NOMO-1 (cell line): ENCODE data around the gene MBNL1.

Source experiments
- DNase-seq, 2 experiments: peaks; one replicate each; lab custom pipeline; 2025; ENCODE audit not compliant: unreplicated experiment in 2 of 2; lab: John Stamatoyannopoulos, UW

MBNL1 gene

DNA sequence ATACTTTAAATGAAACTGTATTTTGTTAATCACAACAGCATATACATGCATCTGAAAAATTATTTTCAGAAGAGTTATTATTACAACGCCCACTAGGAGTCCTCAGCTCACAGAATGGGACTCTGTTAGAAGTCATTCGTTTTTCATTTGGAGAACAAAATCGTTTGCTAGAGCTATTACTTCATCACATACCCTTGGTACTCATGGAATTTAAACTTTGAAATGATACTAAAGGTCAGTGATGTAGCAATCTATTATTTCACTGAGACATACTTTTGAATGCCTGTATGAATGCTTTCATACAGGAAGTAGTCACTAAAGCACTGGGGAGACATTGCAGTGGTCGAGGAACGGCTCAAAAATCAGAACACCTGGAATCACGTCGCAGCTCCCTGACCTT is 198.1 kb downstream of the MBNL1 start:
- DNase-seq, result peak; percentile 39 to 91

DNA sequence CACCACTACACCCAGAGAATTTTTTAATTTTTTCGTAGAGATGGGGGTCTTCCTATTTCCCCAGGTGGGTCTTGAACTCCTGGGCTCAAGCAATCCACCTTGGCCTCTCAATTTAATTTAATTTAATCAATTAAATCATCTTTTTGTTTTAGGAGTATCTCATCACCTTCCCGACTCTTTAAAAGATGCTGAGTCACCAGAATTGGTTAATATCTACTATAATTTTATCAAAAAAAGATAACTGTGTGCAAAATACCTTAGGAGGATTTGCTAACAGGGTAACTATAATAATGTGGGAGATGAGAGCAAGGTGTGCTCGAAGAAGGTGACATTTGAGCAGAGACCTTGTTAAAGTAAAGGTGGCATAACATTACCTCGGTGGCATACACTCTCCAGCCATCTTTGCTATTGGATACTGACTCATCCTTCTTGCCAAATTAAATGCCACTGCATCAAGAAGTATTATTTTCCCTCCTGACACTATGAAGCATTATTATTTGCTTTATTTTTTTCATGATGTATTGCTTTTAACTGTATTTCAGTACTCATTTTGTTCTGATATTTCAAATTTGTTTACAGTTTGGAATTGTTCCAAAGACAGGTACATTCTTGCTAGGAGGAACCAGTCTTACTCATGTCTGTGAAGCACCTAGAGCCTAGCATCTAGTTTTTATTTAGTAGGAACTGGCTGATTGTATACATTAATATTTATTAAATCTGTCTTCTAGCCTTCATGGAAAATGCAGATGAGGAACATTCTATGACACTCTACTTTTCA is 200.7 kb downstream of the MBNL1 start:
- no peak for DNase-seq

DNA sequence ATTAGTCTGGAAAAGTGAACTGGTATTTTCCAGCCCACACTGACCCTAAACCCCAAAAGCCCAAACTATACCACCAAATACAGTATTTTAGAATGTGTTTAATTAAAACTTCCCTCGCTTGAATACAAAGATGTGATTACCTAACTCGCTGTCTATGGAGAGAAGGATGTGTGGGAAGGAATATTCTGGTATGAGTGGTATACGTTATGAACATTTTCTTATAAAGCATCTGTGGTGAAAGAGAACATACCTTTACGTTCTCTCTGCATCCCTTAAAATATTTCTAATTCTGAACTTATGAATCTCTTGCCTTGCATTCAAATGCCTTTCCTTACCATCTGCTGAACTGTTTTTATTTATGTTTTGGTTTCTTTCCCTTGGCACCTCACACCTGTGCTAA is 201.4 kb downstream of the MBNL1 start:
- DNase-seq, result no peak

DNA sequence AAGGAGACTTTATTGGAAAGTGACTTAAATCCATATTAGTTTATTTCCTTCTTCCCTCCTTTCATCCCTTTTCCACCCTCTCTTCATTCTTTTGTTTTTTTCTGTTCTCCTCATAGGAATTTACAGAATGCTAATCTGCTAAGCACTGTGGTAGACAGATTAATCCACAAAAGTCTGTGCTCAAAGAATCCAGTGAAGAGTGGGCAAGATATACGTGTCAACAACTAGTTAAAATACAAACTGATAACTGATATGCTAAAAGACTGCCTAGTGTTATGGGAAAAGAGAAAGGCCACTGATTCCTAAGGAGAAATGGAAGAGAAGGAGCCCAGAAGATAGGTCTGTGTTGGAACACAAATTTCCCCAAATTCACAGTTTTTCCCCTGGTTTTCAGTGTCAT is 202.2 kb downstream of the MBNL1 start:
- DNase-seq, result no peak

DNA sequence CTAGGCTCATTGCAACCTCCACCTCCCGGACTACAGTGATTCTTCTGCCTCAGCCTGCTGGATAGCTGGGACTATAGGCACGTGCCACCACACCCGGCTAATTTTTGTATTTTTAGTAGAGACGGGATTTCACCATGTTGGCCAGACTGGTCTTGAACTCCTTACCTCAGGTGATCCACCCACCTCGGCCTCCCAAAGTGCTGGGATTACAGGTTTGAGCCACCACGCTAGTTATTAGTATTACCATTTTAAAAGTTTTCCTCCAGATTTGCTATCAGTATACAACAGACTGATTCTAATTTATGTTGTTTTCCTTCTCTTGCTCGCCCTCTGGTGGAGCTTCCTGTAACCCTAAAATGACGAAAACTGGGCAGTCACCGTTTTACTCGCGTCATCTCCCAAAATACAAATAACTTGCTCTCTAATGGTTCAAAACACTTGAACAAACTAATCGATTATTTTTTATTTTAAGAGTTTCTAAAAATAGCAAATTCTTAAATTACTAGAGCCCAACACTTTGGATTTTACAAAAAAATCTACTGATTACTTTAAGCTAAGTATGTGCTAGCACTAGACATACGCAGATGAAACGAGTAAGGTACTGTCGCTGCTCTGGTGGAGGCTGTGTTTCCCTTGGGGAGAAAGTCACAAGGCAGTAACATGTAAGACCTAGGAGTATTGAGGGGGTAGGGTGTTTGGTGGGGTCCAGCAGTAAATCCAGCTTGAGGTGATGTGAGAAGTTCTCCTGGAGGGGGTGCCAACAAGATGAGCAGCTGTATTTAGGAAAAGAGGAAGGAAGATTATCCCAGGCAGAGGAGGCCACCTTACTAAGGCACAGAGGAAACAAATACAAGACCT is 203.3 kb downstream of the MBNL1 start:
- peak; percentile 47 to 86 for DNase-seq

DNA sequence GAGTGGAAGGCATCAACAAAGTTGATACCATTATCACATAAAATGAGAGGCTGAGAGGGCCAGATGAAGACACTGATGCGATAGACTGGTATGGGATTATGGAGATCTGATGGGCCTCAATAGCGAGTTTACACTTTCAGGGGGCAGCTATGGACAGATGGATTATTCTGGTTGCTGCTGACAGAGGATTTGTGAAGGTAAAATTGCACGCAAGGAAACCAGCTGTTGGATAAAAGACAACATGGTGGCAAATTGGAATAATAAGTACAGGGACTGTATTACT is 203.9 kb downstream of the MBNL1 start:
- DNase-seq, result no peak

DNA sequence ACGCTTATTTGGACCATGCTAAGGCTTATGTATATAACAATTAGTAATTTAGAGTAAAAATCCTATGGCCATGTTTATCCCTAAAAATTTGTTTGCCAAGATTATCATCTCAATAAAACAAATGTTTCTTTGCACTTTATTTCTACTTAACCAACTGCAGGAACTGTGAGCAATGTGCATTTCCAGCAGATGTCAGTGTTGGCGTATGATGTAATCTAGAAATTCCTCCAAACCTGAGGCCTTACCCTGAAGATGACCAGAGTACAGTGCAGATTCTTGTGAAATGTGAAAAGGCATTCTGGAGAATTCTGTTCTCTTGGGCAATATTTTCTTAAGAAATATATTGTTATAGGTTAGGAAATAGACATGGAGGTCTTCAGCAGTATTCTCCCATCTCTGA is 205.9 kb downstream of the MBNL1 start:
- DNase-seq, result peak; percentile 63 to 86

DNA sequence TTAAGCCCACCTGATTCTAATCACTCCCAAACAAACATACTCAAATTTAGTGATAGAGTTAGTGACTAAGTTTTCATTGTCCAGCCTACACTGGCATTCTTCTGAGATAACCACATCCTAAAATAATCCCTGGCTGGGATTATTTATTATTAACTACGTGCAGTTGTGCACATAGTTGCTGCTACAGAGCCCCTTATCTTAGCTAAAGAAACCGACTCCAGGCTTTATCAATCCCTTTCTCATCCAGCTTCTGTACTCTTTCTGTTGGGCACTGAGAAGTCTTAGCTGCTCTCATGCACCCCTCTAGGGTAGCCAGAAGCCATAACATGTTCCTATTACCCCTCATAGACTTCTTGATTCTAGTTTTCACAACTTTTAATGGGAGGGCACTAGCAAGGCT is 208.7 kb downstream of the MBNL1 start:
- no peak for DNase-seq

DNA sequence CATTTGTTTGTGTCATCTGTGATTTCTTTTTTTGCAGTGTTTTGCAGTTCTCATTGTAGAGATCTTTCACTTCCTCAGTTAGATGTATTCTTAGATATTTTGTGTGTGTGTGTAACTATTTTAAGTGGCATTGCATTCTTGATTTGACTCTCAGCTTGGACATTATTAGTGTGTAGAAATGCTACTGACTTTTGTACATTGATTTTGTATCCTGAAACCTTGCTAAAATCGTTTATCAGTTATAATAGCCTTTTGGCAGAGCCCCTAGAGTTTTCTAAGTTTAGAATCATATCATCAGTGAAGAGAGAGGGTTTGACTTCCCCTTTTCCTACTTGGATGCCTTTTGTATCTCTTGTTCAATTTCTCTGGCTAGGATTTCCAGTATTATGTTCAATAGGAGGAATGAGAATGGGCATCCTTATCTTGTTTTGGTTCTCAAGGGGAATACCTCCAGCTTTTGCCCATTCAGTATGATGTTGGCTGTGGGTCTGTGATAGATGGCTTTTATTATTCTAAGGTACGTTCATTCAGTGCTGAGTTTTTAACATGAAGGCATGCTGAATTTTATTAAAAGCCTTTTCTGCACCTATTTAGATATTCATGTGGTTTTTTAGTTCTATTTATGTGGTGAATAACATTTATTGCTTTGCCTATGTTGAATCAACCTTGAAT is 211.7 kb downstream of the MBNL1 start:
- DNase-seq, result peak in 1 of 2 experiments; percentile 46

DNA sequence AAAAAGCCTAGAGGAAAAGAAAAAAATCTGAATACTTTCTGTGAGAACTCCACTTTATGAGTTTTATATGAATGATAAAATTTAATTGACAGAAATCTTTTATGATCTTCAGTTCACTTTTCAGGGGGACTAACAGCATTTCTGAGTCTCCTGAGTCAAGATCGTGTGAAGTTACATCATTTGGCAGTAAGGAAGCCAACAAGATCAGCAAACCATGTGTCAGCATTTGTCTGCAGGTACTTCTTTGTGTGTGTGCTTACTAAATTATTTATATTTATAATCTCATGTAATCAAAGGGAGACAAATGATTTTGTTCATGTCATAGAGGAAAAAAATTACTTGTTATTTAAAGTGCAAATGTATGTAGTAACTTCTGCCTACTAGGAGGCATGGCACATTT is 217.6 kb downstream of the MBNL1 start:
- no peak for DNase-seq

DNA sequence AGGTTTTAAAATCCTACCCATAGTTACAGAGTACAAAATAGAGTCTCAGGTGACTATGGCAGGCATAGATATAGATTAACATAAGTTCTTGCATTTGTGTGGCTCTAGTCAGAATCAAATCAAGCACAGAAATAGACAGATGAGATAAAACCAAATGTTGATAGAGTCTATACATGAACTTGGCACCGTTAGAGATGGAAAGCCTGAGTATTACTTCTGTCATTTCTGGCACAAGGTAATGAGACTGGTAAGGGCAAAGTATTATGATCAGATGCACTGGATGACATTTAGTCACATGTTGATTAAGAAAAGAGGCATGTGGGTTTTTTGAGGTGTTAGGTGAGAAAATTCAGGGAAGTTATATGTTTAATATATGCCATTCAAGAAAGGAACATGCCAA is 219.7 kb downstream of the MBNL1 start:
- no peak for DNase-seq

DNA sequence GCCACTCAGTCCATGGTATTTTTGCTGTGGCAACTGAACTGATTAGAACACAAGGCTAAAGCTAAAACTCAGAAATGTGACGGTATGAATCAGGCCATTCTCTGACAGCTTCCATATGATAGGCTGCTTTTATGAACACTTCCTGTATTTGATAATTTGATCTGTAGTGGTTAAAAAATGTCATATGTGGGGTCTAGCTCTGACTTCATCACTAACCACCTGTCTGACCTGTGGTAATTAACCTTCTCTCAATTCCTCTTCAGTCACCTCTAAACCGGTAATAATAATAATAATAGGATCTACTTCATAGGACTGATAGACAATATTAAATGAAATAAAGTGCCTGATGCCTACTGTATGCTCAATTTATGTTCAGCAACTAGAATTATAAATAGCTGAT is 223.2 kb downstream of the MBNL1 start:
- DNase-seq, result no peak

DNA sequence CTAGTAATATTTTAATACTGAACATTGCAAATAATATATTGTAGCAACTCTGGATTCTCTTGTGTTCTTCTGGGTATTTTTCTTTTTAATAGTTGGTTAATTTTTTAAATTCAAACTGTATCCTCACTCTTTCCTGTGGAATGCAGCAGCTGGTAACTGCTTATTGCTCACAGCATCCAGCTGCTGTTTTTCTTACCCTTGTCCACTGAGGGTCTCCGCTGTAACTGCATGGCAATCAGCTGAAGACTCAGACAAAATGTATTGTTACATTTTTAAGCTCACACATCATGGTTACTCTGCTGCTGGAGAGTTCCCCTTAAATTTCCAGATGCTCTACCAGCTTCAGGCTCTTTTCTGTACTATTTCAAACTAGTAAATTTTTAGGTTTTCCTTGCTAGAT is 227.6 kb downstream of the MBNL1 start:
- DNase-seq, result no peak

DNA sequence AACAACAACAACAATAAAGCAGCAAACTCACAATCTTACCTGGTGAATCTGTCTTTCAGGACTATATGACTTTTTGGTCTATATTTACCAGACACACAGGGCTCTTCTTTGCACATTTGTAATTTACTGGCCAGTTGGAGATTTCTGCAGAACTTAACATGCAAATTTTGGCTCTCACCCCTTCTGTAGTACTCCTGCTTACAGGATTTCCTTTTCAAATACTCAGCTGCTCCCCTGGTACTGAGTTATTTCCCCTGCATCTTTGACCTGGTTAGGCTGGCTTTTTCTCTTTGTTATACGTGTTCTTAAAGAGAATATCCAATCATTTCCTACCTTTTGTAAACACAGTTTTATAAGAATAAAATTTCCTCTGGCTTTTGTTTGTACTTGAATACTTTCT is 228.0 kb downstream of the MBNL1 start:
- DNase-seq, result no peak

DNA sequence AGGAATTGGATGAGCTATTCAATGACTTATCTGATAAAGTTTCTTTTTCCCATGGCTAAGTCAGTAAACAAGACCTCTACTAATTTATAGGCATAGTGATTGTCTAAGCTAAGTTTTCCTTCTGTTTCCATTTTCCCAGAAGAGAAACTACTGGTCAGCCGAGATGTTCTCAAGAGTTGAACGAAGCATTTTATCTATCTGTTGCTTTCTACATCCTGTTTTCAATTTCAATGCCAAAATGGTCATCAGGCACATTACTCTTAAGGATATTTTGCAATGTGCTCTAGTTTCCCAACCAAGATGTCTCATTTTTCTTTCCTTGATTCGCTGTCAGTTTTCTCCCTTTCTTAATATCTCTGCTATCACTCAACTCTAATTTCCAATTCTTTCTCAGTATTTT is 228.7 kb downstream of the MBNL1 start:
- DNase-seq, result peak; percentile 28 to 87

DNA sequence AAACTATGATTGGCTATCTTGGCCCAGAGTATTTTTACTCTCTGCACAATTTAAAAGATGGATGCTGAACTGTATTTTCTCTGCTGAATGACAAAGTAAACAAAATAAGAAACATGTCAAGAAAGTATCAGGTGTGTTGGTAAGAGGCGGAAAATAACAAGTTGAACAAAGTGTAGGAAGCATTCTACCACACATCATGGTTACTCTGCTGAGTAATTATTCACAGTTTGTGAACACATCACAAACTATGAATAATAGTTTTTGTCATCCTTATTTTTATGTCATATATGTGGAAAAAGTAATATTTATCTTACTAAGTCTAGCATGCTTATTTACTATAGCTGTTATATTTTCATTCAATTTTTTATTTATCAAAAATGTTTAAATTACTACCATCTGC is 229.2 kb downstream of the MBNL1 start:
- no peak for DNase-seq

DNA sequence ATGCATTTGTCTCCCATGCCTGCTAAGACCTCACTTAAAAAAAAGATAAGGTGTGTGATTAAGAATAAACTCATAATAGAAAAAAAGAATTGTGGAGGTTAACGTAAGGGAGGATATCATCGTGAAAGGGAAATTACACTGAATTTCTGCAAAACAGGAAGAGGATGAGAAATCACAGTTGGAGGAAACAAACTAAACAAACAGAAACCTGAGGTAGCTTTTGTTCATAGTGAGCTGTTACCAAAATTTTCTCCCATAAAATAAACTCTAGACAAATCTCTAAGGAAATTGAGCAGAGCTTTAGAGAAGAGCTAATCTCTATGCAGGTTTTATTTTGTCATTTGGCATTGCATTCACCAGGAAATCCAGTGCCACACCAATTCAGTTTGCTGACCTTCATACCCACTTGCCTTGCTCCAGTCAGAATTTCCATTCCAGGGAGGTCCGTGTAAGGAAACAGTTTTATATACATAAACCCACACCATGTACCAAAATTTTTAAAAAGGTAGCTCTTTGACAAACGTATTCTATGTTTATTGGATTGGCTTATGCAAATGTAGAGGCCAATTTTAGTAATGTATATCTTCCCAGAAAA is 231.2 kb downstream of the MBNL1 start:
- DNase-seq, result no peak

DNA sequence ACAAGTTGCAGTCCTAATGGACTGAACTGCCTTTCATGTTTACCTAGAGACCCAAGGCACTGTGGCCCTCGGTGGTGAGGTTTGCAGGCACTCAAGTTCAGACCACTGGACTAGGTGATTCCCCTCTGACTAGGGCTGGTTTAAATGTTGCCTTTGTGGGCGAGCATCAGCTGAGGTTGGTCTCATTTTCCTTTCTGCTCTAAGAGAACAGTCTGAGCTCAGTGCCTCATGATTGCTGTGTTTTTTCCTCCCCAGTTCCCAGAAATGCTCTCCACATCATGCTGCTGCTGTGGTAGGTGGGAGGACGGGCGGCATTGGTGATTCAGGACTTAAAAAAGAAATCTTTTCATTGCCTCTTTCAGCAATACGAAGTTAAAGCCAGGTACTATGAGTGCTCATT is 237.2 kb downstream of the MBNL1 start:
- DNase-seq, result no peak

DNA sequence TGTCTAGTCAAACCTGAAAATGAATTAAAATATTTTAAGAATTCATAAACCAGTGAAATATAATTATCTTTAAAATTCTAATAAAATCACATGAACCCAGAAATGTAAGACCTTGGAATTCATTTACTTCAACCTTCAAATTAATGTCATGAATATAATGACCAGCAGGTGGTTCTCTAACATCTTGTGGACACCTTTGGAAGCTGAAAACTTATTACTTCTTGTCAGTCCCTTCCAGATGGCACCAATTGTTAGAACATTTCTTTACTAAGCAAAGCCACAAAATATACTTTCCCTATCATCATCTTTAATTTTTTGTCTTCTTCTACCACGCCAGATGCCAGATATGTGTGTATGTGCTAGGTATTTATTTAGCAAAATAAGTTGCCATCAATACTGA is 240.0 kb downstream of the MBNL1 start:
- no peak for DNase-seq

DNA sequence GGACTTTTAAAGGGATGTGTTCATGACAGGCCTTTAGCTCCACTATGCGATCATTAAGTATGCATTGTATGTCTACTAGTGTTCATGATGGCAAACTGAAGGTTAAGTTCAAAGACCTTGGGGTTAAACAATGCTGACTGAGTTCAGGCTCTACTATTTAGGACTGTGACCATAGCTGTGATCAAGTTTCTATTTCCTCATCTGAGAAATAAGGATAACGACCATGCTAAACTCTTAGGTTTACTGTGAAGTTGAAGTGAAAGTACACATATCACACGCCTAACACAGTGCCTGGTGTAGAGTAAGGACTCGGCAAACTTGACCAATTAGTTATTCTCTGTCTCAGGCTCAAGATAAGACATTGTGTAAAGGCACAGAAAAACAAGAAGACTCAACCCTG is 243.2 kb downstream of the MBNL1 start:
- no peak for DNase-seq

DNA sequence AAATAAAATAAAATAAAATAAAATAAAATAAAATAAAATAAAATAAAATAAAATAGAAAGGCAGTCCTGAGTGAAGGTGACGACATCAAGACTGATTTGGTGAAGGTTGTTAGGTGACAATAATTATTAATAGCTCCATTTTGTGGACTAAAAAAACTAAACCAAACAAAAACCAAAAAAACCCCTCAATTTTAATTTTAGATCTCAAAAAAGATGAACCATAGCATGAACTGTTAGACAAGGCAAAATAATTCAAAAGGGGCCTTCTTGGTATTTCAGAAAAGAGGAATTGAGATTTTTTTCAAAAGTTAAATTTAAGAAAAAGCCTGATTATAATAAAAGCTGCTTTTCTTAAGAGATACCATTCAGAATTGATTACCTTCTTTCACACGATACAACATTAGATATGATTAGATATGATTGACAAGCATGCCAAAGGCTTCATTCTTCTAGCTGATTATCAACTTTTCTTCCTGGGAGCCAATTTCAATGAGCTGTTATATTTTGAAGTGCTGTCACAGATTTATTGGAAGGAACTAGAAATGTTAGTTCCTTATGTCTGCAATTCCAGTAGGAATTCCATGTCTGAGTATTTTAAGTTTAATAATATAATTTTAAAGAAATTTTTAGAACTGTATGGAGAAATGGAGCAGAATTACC is 244.7 kb downstream of the MBNL1 start:
- DNase-seq, result no peak
